PFSK-1 (cell line): ENCODE results near the gene PERM1.

Experiments used
- FOXP2 ChIP-seq: optimal IDR thresholded peaks from 2 replicates; pipeline ENCODE3; 2011; ENCODE audit warnings: borderline replicate concordance, control low read depth, inconsistent platforms; ENCODE audit not compliant: insufficient read depth; ENCODE audit errors: extremely low read length, extremely low read depth
- POLR2AphosphoS5 ChIP-seq: IDR thresholded peaks from 2 replicates; pipeline ENCODE4 v1.6.1; 2012; ENCODE audit warnings: low read depth, mild to moderate bottlenecking, control low read depth, low read length, moderate library complexity
- REST ChIP-seq, 2 experiments: IDR thresholded peaks; 2 replicates each; pipeline versions ENCODE4 v1.6.1 to v1.8.0; 2011 to 2012; ENCODE audit warnings: low read depth in 2 of 2, low read length in 2 of 2, control low read depth in 1 of 2, inconsistent platforms in 1 of 2, mild to moderate bottlenecking in 1 of 2, moderate library complexity in 1 of 2; ENCODE audit not compliant: insufficient read depth in 1 of 2
- SIN3A ChIP-seq: IDR thresholded peaks from 2 replicates; pipeline ENCODE4 v1.6.1; 2012; ENCODE audit warnings: mild to moderate bottlenecking, low read length, moderate library complexity, borderline replicate concordance; ENCODE audit not compliant: insufficient read depth
- TAF1 ChIP-seq: IDR thresholded peaks from 2 replicates; pipeline ENCODE4 v1.6.1; 2012; ENCODE audit warnings: low read length, control low read depth, borderline replicate concordance; ENCODE audit not compliant: insufficient read depth

The PERM1 gene

GRCh38 chr1:950881-951280, 31.0 kb downstream of the PERM1 start:
- no peak for TF ChIP-seq POLR2AphosphoS5
- TF ChIP-seq TAF1 = no peak
- TF ChIP-seq REST (IDR thresholded peaks at IDR 0.05; ENCODE audit: insufficient read depth in 1 of 2, low read depth in 2 of 2, low read length in 2 of 2) = no peak
- TF ChIP-seq FOXP2 = no peak
- TF ChIP-seq SIN3A = no peak

GRCh38 chr1:950268-950667, 31.6 kb downstream of the PERM1 start:
- TF ChIP-seq TAF1 = no peak
- no peak for TF ChIP-seq FOXP2
- no peak for TF ChIP-seq REST (IDR thresholded peaks at IDR 0.05; ENCODE audit: insufficient read depth in 1 of 2, low read depth in 2 of 2, low read length in 2 of 2)
- no peak for TF ChIP-seq SIN3A
- TF ChIP-seq POLR2AphosphoS5 = no peak

- no peak for TF ChIP-seq TAF1
- no peak for TF ChIP-seq SIN3A
- no peak for TF ChIP-seq POLR2AphosphoS5
- TF ChIP-seq REST (IDR thresholded peaks at IDR 0.05; ENCODE audit: insufficient read depth in 1 of 2, low read depth in 2 of 2, low read length in 2 of 2) = no peak
- TF ChIP-seq FOXP2 = no peak
Observed at GRCh38 chr1:947958-948357, 33.9 kb downstream of the PERM1 start.

GRCh38 chr1:945688-946556, 36.0 kb downstream of the PERM1 start:
- TF ChIP-seq TAF1 (no peak), SIN3A (no peak), POLR2AphosphoS5 (no peak), REST (IDR thresholded peaks at IDR 0.05; ENCODE audit: insufficient read depth in 1 of 2, low read depth in 2 of 2, low read length in 2 of 2) (no peak), FOXP2 (no peak)
